WTC11 (cell line): Measurements from ENCODE around the gene TMX4. TPM values are rescaled to one million over a fixed set of nuclear protein-coding genes. Genes with fewer than 3 reads are reported as not detected.

Source experiments
- ATAC-seq: fragments of 200-7000 bp; cut with Tn5 transposase; 2 replicates; pipeline ENCODE4 v1.10.0; 2021; ENCODE audit warnings: mild to moderate bottlenecking, moderate library complexity
- CTCF ChIA-PET: fragments of 300-600 bp; sonication (Branson Sonifier 250); formaldehyde crosslinking; loops from one replicate; lab custom pipeline; 2021; ENCODE audit warnings: antibody characterized with exemption; lab: Charles Lee
- POLR2A ChIA-PET: fragments of 350-600 bp; sonication (Branson Sonifier 250); formaldehyde crosslinking; loops from one replicate; lab custom pipeline; 2021; ENCODE audit warnings: antibody characterized with exemption; lab: Charles Lee
- DNase-seq: peaks from one replicate; pipeline ENCODE4 v3.0.0; 2021; ENCODE audit warnings: low spot score
- H3K27ac Mint-ChIP-seq: 2 replicates; pipeline ENCODE4 v1.8.0; 2021; ENCODE audit warnings: mixed read lengths
- H3K27me3 Mint-ChIP-seq: 2 replicates; pipeline ENCODE4 v1.8.0; 2021; ENCODE audit warnings: low read depth, mild to moderate bottlenecking, moderate library complexity, mixed read lengths
- H3K36me3 Mint-ChIP-seq: 2 replicates; pipeline ENCODE4 v1.8.0; 2021; ENCODE audit warnings: mixed read lengths
- H3K4me1 Mint-ChIP-seq: 2 replicates; pipeline ENCODE4 v1.8.0; 2022; ENCODE audit warnings: mixed read lengths
- H3K4me3 Mint-ChIP-seq: 2 replicates; pipeline ENCODE4 v1.8.0; 2021; ENCODE audit warnings: mild to moderate bottlenecking, moderate library complexity, mixed read lengths
- H3K9me3 Mint-ChIP-seq: 2 replicates; pipeline ENCODE4 v1.8.0; 2021; ENCODE audit warnings: mixed read lengths
- ELF4 ChIP-seq: sonication (generic); formaldehyde crosslinking; IDR thresholded peaks from 2 replicates; pipeline ENCODE4 v1.8.1; 2022; ENCODE audit warnings: low read depth, mild to moderate bottlenecking, moderate library complexity, missing genetic modification reagents
- FOXK1 ChIP-seq: sonication (generic); formaldehyde crosslinking; IDR thresholded peaks from 2 replicates; pipeline ENCODE4 v1.8.0; 2022; ENCODE audit warnings: mild to moderate bottlenecking, moderate library complexity, missing genetic modification reagents
- GRHL2 ChIP-seq: fragments of 250-450 bp; sonication (Bioruptor Pico); IDR thresholded peaks from 2 replicates; pipeline ENCODE4 v1.8.0; 2022; ENCODE audit warnings: mild to moderate bottlenecking, moderate library complexity; ENCODE audit not compliant: insufficient replicate concordance, severe bottlenecking
- IRF2 ChIP-seq: sonication (generic); formaldehyde crosslinking; IDR thresholded peaks from 2 replicates; pipeline ENCODE4 v1.8.0; 2022; ENCODE audit warnings: low read depth, missing genetic modification reagents, borderline replicate concordance
- JAZF1 ChIP-seq: fragments of 250-450 bp; sonication (Bioruptor Pico); IDR thresholded peaks from 2 replicates; pipeline ENCODE4 v1.9.0; 2021; ENCODE audit warnings: moderate library complexity, mild to moderate bottlenecking, inconsistent platforms
- NFE2L1 ChIP-seq: sonication (generic); formaldehyde crosslinking; IDR thresholded peaks from 2 replicates; pipeline ENCODE4 v1.8.1; 2023; ENCODE audit warnings: missing genetic modification reagents
- OVOL2 ChIP-seq: fragments of 250-450 bp; sonication (Bioruptor Pico); IDR thresholded peaks from 2 replicates; pipeline ENCODE4 v1.9.0; 2021; ENCODE audit warnings: mild to moderate bottlenecking, borderline replicate concordance
- PRRX2 ChIP-seq: fragments of 250-450 bp; sonication (Bioruptor Pico); IDR thresholded peaks from 2 replicates; pipeline ENCODE4 v1.8.0; 2021; ENCODE audit warnings: mild to moderate bottlenecking
- SP1 ChIP-seq: sonication (generic); formaldehyde crosslinking; conservative IDR thresholded peaks from 2 replicates; pipeline ENCODE4 v1.8.1; 2022; ENCODE audit warnings: missing genetic modification reagents
- ZNF121 ChIP-seq: sonication (generic); formaldehyde crosslinking; IDR thresholded peaks from 2 replicates; pipeline ENCODE4 v1.8.0; 2023; ENCODE audit warnings: missing genetic modification reagents
- ZNF232 ChIP-seq: sonication (generic); formaldehyde crosslinking; IDR thresholded peaks from 2 replicates; pipeline ENCODE4 v1.8.0; 2022; ENCODE audit warnings: mild to moderate bottlenecking, missing genetic modification reagents
- ZNF263 ChIP-seq: sonication (generic); formaldehyde crosslinking; IDR thresholded peaks from 2 replicates; pipeline ENCODE4 v1.8.1; 2022; ENCODE audit warnings: low read depth, mild to moderate bottlenecking, moderate library complexity, missing genetic modification reagents
- total RNA-seq: library from RNA; stranded (reverse); gene quantifications from 3 replicates; pipeline ENCODE4 v1.2.3, GENCODE V29; 2021
- TF ChIP-seq, protein P1 (sequence below): sonication (generic); formaldehyde crosslinking; IDR thresholded peaks from 2 replicates; pipeline ENCODE4 v1.8.1; 2022; ENCODE audit warnings: low read depth, mild to moderate bottlenecking, moderate library complexity, missing genetic modification reagents, borderline replicate concordance
- TF ChIP-seq, protein P2 (sequence below): fragments of 250-450 bp; sonication (Bioruptor Pico); IDR thresholded peaks from 2 replicates; pipeline ENCODE4 v1.9.0; 2021; ENCODE audit warnings: moderate library complexity, mild to moderate bottlenecking, inconsistent platforms, borderline replicate concordance
- TF ChIP-seq, protein P3 (sequence below): sonication (generic); formaldehyde crosslinking; IDR thresholded peaks from 2 replicates; pipeline ENCODE4 v1.8.0; 2022; ENCODE audit warnings: mild to moderate bottlenecking, missing genetic modification reagents
- TF ChIP-seq, protein P4 (sequence below): fragments of 250-450 bp; sonication (Bioruptor Pico); IDR thresholded peaks from 2 replicates; pipeline ENCODE4 v1.9.0; 2021; ENCODE audit warnings: mild to moderate bottlenecking
- TF ChIP-seq, protein P5 (sequence below): sonication (generic); formaldehyde crosslinking; IDR thresholded peaks from 2 replicates; pipeline ENCODE4 v1.8.0; 2022; ENCODE audit warnings: mild to moderate bottlenecking, missing genetic modification reagents
- TF ChIP-seq, protein P6 (sequence below): sonication (generic); formaldehyde crosslinking; IDR thresholded peaks from 2 replicates; pipeline ENCODE4 v1.8.1; 2022; ENCODE audit warnings: missing genetic modification reagents, borderline replicate concordance
- TF ChIP-seq, protein P7 (sequence below): fragments of 250-450 bp; sonication (Bioruptor Pico); IDR thresholded peaks from 2 replicates; pipeline ENCODE4 v1.9.0; 2021; ENCODE audit warnings: mild to moderate bottlenecking, borderline replicate concordance

TMX4 gene
- total RNA-seq, 1 experiment from 2014 or later: 9.8 TPM

DNA sequence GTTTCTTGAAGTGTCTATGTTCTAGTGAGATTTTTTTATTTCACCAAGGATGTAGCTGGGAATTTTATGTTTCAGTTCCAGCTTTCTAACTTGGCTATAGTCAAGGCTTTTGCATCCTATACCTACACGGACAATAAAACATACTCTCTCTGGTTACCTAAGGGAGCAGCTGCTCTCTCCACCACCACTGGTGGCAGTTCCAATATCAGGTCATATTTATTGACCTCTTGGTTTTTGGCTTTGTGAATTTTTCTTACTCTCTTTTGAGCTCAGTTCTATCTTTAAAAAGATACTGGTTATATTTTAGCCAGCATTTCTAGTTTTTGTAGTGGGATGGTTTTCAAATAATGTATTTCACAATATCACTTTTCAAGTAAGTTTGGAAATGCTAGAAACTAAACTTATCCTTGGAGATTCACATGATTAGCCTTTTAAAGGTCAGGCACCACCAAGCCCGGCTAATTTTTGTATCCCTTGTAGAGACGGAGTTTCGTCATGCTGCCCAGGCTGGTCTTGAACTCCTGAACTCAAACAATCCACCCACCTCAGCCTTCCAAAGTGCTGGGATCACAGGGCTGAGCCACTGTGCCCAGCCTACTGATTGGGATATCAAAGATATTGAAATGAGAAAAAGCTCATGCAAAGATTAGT lies 44.7 kb downstream of the TMX4 start:
- Mint-ChIP-seq H3K4me3 (no peak overlapping the region), H3K4me1 (no peaks in the 10 kb centered on the region), H3K9me3 (no peaks in the 10 kb centered on the region), H3K36me3 (no peaks in the 10 kb centered on the region), H3K27ac (no peak overlapping the region), H3K27me3 (no peaks in the 10 kb centered on the region; the same call in 1 of the 2 replicates)
- no peak for DNase-seq
- CTCF ChIA-PET: interaction anchor here (1.0 kb wide), 1 partner anchor 784 kb away, joined by 6 read pairs; no protein-coding TSS in a partner anchor
- TF ChIP-seq ZNF263 (CRISPR knock-in tag): no peak
- TF ChIP-seq JAZF1 (CRISPR knock-in tag): no peak
- no peak for TF ChIP-seq FOXK1 (CRISPR knock-in tag)
- TF ChIP-seq, protein P1, sequence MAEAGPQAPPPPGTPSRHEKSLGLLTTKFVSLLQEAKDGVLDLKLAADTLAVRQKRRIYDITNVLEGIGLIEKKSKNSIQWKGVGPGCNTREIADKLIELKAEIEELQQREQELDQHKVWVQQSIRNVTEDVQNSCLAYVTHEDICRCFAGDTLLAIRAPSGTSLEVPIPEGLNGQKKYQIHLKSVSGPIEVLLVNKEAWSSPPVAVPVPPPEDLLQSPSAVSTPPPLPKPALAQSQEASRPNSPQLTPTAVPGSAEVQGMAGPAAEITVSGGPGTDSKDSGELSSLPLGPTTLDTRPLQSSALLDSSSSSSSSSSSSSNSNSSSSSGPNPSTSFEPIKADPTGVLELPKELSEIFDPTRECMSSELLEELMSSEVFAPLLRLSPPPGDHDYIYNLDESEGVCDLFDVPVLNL (CRISPR knock-in tag): no peak
- no peak for TF ChIP-seq ZNF232 (CRISPR knock-in tag)
- TF ChIP-seq, protein P2, sequence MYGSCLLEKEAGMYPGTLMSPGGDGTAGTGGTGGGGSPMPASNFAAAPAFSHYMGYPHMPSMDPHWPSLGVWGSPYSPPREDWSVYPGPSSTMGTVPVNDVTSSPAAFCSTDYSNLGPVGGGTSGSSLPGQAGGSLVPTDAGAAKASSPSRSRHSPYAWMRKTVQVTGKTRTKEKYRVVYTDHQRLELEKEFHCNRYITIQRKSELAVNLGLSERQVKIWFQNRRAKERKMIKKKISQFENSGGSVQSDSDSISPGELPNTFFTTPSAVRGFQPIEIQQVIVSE: no peak
- TF ChIP-seq, protein P3, sequence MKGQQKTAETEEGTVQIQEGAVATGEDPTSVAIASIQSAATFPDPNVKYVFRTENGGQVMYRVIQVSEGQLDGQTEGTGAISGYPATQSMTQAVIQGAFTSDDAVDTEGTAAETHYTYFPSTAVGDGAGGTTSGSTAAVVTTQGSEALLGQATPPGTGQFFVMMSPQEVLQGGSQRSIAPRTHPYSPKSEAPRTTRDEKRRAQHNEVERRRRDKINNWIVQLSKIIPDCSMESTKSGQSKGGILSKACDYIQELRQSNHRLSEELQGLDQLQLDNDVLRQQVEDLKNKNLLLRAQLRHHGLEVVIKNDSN (CRISPR knock-in tag): no peak
- TF ChIP-seq NFE2L1 (CRISPR knock-in tag): no peak
- TF ChIP-seq, protein P4, sequence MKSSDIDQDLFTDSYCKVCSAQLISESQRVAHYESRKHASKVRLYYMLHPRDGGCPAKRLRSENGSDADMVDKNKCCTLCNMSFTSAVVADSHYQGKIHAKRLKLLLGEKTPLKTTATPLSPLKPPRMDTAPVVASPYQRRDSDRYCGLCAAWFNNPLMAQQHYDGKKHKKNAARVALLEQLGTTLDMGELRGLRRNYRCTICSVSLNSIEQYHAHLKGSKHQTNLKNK (CRISPR knock-in tag): no peak
- TF ChIP-seq, protein P5, sequence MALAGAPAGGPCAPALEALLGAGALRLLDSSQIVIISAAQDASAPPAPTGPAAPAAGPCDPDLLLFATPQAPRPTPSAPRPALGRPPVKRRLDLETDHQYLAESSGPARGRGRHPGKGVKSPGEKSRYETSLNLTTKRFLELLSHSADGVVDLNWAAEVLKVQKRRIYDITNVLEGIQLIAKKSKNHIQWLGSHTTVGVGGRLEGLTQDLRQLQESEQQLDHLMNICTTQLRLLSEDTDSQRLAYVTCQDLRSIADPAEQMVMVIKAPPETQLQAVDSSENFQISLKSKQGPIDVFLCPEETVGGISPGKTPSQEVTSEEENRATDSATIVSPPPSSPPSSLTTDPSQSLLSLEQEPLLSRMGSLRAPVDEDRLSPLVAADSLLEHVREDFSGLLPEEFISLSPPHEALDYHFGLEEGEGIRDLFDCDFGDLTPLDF (CRISPR knock-in tag): no peak
- TF ChIP-seq, protein P6, sequence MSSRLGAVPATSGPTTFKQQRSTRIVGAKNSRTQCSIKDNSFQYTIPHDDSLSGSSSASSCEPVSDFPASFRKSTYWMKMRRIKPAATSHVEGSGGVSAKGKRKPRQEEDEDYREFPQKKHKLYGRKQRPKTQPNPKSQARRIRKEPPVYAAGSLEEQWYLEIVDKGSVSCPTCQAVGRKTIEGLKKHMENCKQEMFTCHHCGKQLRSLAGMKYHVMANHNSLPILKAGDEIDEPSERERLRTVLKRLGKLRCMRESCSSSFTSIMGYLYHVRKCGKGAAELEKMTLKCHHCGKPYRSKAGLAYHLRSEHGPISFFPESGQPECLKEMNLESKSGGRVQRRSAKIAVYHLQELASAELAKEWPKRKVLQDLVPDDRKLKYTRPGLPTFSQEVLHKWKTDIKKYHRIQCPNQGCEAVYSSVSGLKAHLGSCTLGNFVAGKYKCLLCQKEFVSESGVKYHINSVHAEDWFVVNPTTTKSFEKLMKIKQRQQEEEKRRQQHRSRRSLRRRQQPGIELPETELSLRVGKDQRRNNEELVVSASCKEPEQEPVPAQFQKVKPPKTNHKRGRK (CRISPR knock-in tag): no peak
- no peak for TF ChIP-seq ZNF121 (CRISPR knock-in tag)
- TF ChIP-seq SP1 (CRISPR knock-in tag): no peak
- TF ChIP-seq ELF4: no peak
- no peak for ATAC-seq
- POLR2A ChIA-PET: no interaction called here

DNA sequence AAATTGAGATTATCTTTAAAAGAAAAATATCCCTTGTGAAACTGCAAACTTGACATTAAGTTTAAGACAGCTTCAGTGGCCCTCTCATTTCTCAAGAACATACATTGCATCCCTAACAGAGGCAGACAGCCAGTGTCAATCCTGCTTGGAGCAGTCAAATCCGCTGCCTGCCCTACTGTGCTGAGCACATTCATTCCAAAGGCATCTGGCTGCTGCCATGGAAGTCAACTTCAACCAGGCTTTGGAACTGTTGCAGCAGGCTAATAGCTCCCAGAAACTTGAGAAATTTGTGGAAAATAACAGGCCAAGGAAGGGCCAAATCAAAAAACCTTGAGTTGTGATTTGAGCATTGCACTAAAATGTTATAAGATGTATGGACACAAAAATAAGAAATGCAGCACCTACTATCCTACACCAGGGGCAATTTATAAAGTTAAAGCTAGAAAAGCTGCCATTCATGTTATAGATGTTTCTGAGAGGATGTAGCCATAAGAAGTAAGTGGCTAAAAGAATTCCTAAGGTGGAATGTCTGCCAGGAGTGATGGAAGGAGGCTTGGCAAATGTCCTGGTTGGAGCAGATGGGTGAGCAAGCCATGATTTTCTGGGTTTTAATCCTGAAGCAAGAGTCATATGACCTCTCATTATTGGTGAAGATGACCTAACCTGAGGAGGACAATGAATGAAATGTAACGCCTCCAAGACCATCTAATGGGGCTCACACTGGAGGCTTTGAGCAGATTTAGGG lies 47.9 kb downstream of the TMX4 start:
- H3K27ac Mint-ChIP-seq: no peak overlapping the region
- CTCF ChIA-PET: interaction anchor here (0.8 to 1.0 kb wide), 2 partner anchors 9 to 35 kb away, joined by 4 read pairs; no protein-coding TSS in a partner anchor
- no peak overlapping the region for H3K4me3 Mint-ChIP-seq
- ATAC-seq (no peak), DNase-seq (no peak)
- H3K36me3 Mint-ChIP-seq: no peaks in the 10 kb centered on the region
- POLR2A ChIA-PET: interaction anchor here (0.6 kb wide), 1 partner anchor 355 kb away, joined by 3 read pairs; no protein-coding TSS in a partner anchor
- H3K27me3 Mint-ChIP-seq: no peaks in the 10 kb centered on the region; the same call in 1 of the 2 replicates
- H3K9me3 Mint-ChIP-seq: no peaks in the 10 kb centered on the region
- H3K4me1 Mint-ChIP-seq: no peaks in the 10 kb centered on the region
- TF ChIP-seq GRHL2 (CRISPR knock-in tag) (no peak), ZNF232 (CRISPR knock-in tag) (no peak), PRRX2 (CRISPR knock-in tag) (no peak), FOXK1 (CRISPR knock-in tag) (no peak), OVOL2 (CRISPR knock-in tag) (no peak), NFE2L1 (CRISPR knock-in tag) (no peak), IRF2 (CRISPR knock-in tag) (no peak)
- TF ChIP-seq, protein P3 (CRISPR knock-in tag): no peak
- TF ChIP-seq, protein P7, sequence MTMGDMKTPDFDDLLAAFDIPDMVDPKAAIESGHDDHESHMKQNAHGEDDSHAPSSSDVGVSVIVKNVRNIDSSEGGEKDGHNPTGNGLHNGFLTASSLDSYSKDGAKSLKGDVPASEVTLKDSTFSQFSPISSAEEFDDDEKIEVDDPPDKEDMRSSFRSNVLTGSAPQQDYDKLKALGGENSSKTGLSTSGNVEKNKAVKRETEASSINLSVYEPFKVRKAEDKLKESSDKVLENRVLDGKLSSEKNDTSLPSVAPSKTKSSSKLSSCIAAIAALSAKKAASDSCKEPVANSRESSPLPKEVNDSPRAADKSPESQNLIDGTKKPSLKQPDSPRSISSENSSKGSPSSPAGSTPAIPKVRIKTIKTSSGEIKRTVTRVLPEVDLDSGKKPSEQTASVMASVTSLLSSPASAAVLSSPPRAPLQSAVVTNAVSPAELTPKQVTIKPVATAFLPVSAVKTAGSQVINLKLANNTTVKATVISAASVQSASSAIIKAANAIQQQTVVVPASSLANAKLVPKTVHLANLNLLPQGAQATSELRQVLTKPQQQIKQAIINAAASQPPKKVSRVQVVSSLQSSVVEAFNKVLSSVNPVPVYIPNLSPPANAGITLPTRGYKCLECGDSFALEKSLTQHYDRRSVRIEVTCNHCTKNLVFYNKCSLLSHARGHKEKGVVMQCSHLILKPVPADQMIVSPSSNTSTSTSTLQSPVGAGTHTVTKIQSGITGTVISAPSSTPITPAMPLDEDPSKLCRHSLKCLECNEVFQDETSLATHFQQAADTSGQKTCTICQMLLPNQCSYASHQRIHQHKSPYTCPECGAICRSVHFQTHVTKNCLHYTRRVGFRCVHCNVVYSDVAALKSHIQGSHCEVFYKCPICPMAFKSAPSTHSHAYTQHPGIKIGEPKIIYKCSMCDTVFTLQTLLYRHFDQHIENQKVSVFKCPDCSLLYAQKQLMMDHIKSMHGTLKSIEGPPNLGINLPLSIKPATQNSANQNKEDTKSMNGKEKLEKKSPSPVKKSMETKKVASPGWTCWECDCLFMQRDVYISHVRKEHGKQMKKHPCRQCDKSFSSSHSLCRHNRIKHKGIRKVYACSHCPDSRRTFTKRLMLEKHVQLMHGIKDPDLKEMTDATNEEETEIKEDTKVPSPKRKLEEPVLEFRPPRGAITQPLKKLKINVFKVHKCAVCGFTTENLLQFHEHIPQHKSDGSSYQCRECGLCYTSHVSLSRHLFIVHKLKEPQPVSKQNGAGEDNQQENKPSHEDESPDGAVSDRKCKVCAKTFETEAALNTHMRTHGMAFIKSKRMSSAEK (CRISPR knock-in tag): no peak
- TF ChIP-seq, protein P1 (CRISPR knock-in tag): no peak
